IMR-90 (cell line): Measurements from ENCODE around the gene SERPINF2. TPM values are rescaled to one million over a fixed set of nuclear protein-coding genes. Genes with fewer than 3 reads are reported as not detected.

ENCODE experiments used
- ATAC-seq: fragments of 200-7000 bp; cut with Tn5 transposase; 2 replicates; pipeline ENCODE4 v1.9.1; 2020; ENCODE audit warnings: low read depth, mild to moderate bottlenecking, moderate library complexity
- BruUV-seq: library from RNA; stranded (reverse); fragments of 400-500 nt; replicated peaks from 2 replicates; lab custom pipeline; 2021; lab: Mats Ljungman, UMichigan
- CTCF ChIA-PET: fragments of 300-600 bp; formaldehyde crosslinking; extraction: SDS; loops from one replicate; lab custom pipeline; 2021; ENCODE audit warnings: antibody characterized with exemption; lab: Yijun Ruan, JAX
- POLR2A ChIA-PET: fragments of 300-600 bp; sonication (Branson Sonifier 250); formaldehyde crosslinking; loops from one replicate; lab custom pipeline; 2022; ENCODE audit warnings: antibody characterized with exemption; ENCODE audit not compliant: unreplicated experiment; lab: Charles Lee
- DNase-seq: peaks from one replicate; pipeline ENCODE4 v3.0.0; 2013
- H2AFZ ChIP-seq: replicated peaks from 2 replicates; pipeline ENCODE3; 2013; ENCODE audit warnings: low read length, mild to moderate bottlenecking; ENCODE audit not compliant: poor library complexity
- H2AK5ac ChIP-seq: 2 replicates; pipeline ENCODE4 v1.6.1; 2013; ENCODE audit warnings: low read depth, low read length, inconsistent platforms
- H2AK9ac ChIP-seq: replicated peaks from 2 replicates; pipeline ENCODE3; 2013; ENCODE audit warnings: mild to moderate bottlenecking, low read depth, low read length, moderate library complexity; ENCODE audit not compliant: poor library complexity
- H2BK120ac ChIP-seq: 2 replicates; pipeline ENCODE4 v1.6.1; 2013; ENCODE audit warnings: low read depth, low read length, inconsistent platforms
- H2BK15ac ChIP-seq: 3 replicates; pipeline ENCODE4 v1.6.1; 2013; ENCODE audit warnings: low read depth, low read length, inconsistent platforms
- H2BK20ac ChIP-seq: 2 replicates; pipeline ENCODE4 v1.6.1; 2013; ENCODE audit warnings: low read depth, mild to moderate bottlenecking, inconsistent platforms, low read length, moderate library complexity
- H2BK5ac ChIP-seq: 2 replicates; pipeline ENCODE4 v1.6.1; 2013; ENCODE audit warnings: mild to moderate bottlenecking, low read depth, low read length, inconsistent platforms; ENCODE audit not compliant: poor library complexity, severe bottlenecking
- H3K14ac ChIP-seq: replicated peaks from 2 replicates; pipeline ENCODE4 v1.6.1; 2013; ENCODE audit warnings: low read depth, low read length, inconsistent platforms
- H3K18ac ChIP-seq: 2 replicates; pipeline ENCODE4 v1.6.1; 2013; ENCODE audit warnings: low read depth, low read length, control low read depth
- H3K23ac ChIP-seq: 2 replicates; pipeline ENCODE4 v1.6.1; 2013; ENCODE audit warnings: low read depth, low read length, inconsistent platforms
- H3K27ac ChIP-seq: 2 replicates; pipeline ENCODE4 v1.5.1; 2013; ENCODE audit warnings: mild to moderate bottlenecking, control low read depth, low read length; ENCODE audit not compliant: insufficient read depth
- H3K27me3 ChIP-seq: 2 replicates; pipeline ENCODE4 v1.6.1; 2013; ENCODE audit warnings: low read length; ENCODE audit not compliant: control insufficient read depth, insufficient read depth
- H3K36me3 ChIP-seq: 2 replicates; pipeline ENCODE4 v1.6.1; 2013; ENCODE audit warnings: low read length, mixed read lengths; ENCODE audit not compliant: control insufficient read depth, insufficient read depth
- H3K4ac ChIP-seq: 2 replicates; pipeline ENCODE4 v1.6.1; 2013; ENCODE audit warnings: low read depth, low read length, inconsistent platforms
- H3K4me1 ChIP-seq: 2 replicates; pipeline ENCODE4 v1.6.1; 2013; ENCODE audit warnings: low read length, mixed read lengths; ENCODE audit not compliant: control insufficient read depth, insufficient read depth
- H3K4me2 ChIP-seq: 2 replicates; pipeline ENCODE4 v1.6.1; 2013; ENCODE audit warnings: low read depth, mild to moderate bottlenecking, control low read depth, low read length, moderate library complexity
- H3K4me3 ChIP-seq: 2 replicates; pipeline ENCODE4 v1.5.1; 2013; ENCODE audit warnings: low read depth, mild to moderate bottlenecking, control low read depth, low read length, moderate library complexity; ENCODE audit not compliant: insufficient read depth
- H3K56ac ChIP-seq: 2 replicates; pipeline ENCODE4 v1.6.1; 2013; ENCODE audit warnings: low read length, inconsistent platforms; ENCODE audit not compliant: insufficient read depth; ENCODE audit errors: extremely low read depth
- H3K79me1 ChIP-seq, 2 experiments: 2 replicates each; pipeline ENCODE4 v1.6.1; 2013; ENCODE audit warnings: low read length in 2 of 2, inconsistent platforms in 1 of 2, low read depth in 1 of 2
- H3K9ac ChIP-seq: 2 replicates; pipeline ENCODE4 v1.6.1; 2013; ENCODE audit warnings: low read depth, low read length, control low read depth
- H3K9me1 ChIP-seq: 2 replicates; pipeline ENCODE4 v1.6.1; 2013; ENCODE audit warnings: low read length, inconsistent platforms; ENCODE audit not compliant: insufficient read depth
- H3K9me3 ChIP-seq: 2 replicates; pipeline ENCODE4 v1.6.1; 2013; ENCODE audit warnings: low read length; ENCODE audit not compliant: control insufficient read depth, insufficient read depth
- H4K20me1 ChIP-seq: 2 replicates; pipeline ENCODE4 v1.6.1; 2013; ENCODE audit warnings: low read length, inconsistent platforms; ENCODE audit not compliant: insufficient read depth
- H4K5ac ChIP-seq: 2 replicates; pipeline ENCODE4 v1.6.1; 2013; ENCODE audit warnings: mild to moderate bottlenecking, low read depth, low read length, control low read depth
- H4K8ac ChIP-seq, 2 experiments: 2 replicates each; pipeline ENCODE4 v1.6.1; 2013; ENCODE audit warnings: low read depth in 2 of 2, low read length in 2 of 2, control low read depth in 1 of 2, inconsistent platforms in 1 of 2
- H4K91ac ChIP-seq: 2 replicates; pipeline ENCODE4 v1.6.1; 2013; ENCODE audit warnings: low read depth, low read length, inconsistent platforms; ENCODE audit not compliant: insufficient read depth
- BHLHE40 ChIP-seq: fragments of 150-350 bp; IDR thresholded peaks from 2 replicates; pipeline ENCODE4 v1.6.1; 2016; ENCODE audit warnings: mild to moderate bottlenecking, low read depth, low read length
- CEBPB ChIP-seq: IDR thresholded peaks from 2 replicates; pipeline ENCODE4 v1.6.1; 2012; ENCODE audit warnings: low read depth, low read length, improper control_type of control experiment
- CHD1 ChIP-seq: IDR thresholded peaks from 2 replicates; pipeline ENCODE4 v1.6.1; 2012; ENCODE audit warnings: low read depth, low read length, improper control_type of control experiment
- FOS ChIP-seq: fragments of 150-350 bp; IDR thresholded peaks from 2 replicates; pipeline ENCODE4 v1.6.1; 2016; ENCODE audit warnings: low read depth, low read length
- MAFK ChIP-seq: IDR thresholded peaks from 2 replicates; pipeline ENCODE4 v1.6.1; 2012; ENCODE audit warnings: low read depth, low read length, improper control_type of control experiment
- MXI1 ChIP-seq: IDR thresholded peaks from 2 replicates; pipeline ENCODE4 v1.6.1; 2012; ENCODE audit warnings: low read depth, mild to moderate bottlenecking, low read length, moderate library complexity, borderline replicate concordance
- SMC3 ChIP-seq: fragments of 150-350 bp; IDR thresholded peaks from 2 replicates; pipeline ENCODE4 v1.6.1; 2016; ENCODE audit warnings: low read depth, mild to moderate bottlenecking, antibody characterized with exemption, low read length, moderate library complexity
- WGBS, 2 experiments: methylation state at CpG; one replicate each; pipeline versions ENCODE4 v1.1.5 to v1.1.7; 2013; ENCODE audit warnings: missing lambda C conversion rate in 2 of 2; ENCODE audit not compliant: insufficient read length in 1 of 2; ENCODE audit errors: extremely low coverage in 2 of 2; 5-methylcytosine and 5-hydroxymethylcytosine counted together
- dilution Hi-C: fragments of 300-500 bp; cut with HindIII; formaldehyde crosslinking; loops from one replicate; pipeline ENCODE4 v1.14.3; 2018; ENCODE audit warnings: low sequenced_read_pairs; ENCODE audit not compliant: unreplicated experiment
- in situ Hi-C: fragments of 300-500 bp; cut with MboI; formaldehyde crosslinking; loops from 3 replicates; pipeline ENCODE4 v1.14.3; 2019; ENCODE audit warnings: low sequenced_read_pairs, inconsistent platforms, mixed read lengths
- intact Hi-C: fragments of 100-400 bp; cut with micrococcal nuclease; formaldehyde crosslinking; loops from 2 replicates; pipeline ENCODE4 v1.10.0; 2022
- polyA plus RNA-seq, 3 experiments: library from polyadenylated mRNA; depleted of rRNA; stranded (reverse); fragments of >200 nt; gene quantifications; 2 replicates each; pipeline ENCODE4 v1.2.3, GENCODE V29; 2012; ENCODE audit warnings: low replicate concordance in 1 of 3
- total RNA-seq: library from RNA; depleted of rRNA; stranded (reverse); fragments of >200 nt; gene quantifications from 2 replicates; pipeline ENCODE4 v1.2.3, GENCODE V29; 2012
- TF ChIP-seq, protein P1 (sequence below): conservative IDR thresholded peaks from 2 replicates; pipeline ENCODE4 v1.5.1; 2012; ENCODE audit warnings: mild to moderate bottlenecking, low read depth, low read length, improper control_type of control experiment

SERPINF2 gene
- total and polyA plus RNA-seq, 2 of the 4 experiments (the other 2 are of a cell fraction) = not detected

DNA sequence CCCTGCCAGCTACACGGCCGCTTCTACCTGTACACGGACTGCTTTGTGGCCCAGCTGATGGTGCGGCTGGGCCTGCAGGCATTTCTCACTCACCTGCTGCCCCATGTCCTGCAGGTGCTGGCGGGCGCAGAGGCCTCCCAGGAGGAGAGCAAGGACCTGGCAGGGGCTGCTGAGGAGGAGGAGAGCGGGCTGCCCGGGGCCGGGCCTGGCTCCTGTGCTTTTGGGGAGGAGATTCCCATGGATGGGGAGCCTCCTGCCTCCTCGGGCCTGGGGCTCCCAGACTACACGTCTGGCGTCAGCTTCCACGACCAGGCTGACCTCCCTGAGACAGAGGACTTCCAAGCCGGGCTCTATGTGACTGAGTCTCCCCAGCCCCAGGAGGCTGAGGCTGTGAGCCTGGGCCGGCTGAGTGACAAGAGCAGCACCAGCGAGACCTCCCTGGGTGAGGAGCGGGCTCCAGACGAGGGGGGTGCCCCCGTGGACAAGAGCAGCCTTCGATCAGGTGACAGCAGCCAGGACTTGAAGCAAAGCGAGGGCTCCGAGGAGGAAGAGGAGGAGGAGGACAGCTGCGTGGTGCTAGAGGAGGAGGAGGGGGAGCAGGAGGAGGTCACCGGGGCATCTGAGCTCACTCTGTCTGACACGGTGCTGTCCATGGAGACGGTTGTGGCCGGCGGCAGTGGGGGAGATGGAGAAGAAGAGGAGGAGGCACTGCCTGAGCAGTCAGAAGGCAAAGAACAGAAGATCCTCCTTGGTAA lies 14.6 kb upstream of the SERPINF2 start (continued):
- no peak for TF ChIP-seq CHD1

- no peak for ATAC-seq
- Histone ChIP-seq H2BK5ac (no peak overlapping the region), H2AFZ (no peak overlapping the region), H2AK5ac (no peak overlapping the region), H3K36me3 (peaks cover 34% of the 10 kb centered on the region; the same call in 1 of the 2 replicates), H2BK15ac (no peak overlapping the region), H4K91ac (no peak overlapping the region), H3K56ac (no peak overlapping the region), H3K14ac (no peak overlapping the region), H3K9me3 (no peaks in the 10 kb centered on the region), H3K27ac (no peak overlapping the region), H3K27me3 (no peaks in the 10 kb centered on the region), H3K4ac (no peak overlapping the region), H4K8ac (no peak overlapping the region), H2BK20ac (no peak overlapping the region), H2BK120ac (no peak overlapping the region), H3K4me2 (no peak overlapping the region), H4K20me1 (no peaks in the 10 kb centered on the region), H3K23ac (no peak overlapping the region), H3K18ac (no peak overlapping the region), H3K79me1 (peaks cover 10 to 26% of the 10 kb centered on the region in 2 experiments), H3K9ac (no peak overlapping the region), H3K9me1 (peaks cover 7% of the 10 kb centered on the region), H3K4me3 (no peak overlapping the region), H3K4me1 (peaks cover 5% of the 10 kb centered on the region), H2AK9ac (no peak overlapping the region), H4K5ac (no peak overlapping the region)
- BruUV-seq = no TSS peak
- CTCF ChIA-PET = no interaction called here
- TF ChIP-seq BHLHE40 (no peak), MXI1 (no peak), MAFK (no peak), CHD1 (no peak), CEBPB (no peak), FOS (no peak), SMC3 (no peak)
- TF ChIP-seq, protein P1, sequence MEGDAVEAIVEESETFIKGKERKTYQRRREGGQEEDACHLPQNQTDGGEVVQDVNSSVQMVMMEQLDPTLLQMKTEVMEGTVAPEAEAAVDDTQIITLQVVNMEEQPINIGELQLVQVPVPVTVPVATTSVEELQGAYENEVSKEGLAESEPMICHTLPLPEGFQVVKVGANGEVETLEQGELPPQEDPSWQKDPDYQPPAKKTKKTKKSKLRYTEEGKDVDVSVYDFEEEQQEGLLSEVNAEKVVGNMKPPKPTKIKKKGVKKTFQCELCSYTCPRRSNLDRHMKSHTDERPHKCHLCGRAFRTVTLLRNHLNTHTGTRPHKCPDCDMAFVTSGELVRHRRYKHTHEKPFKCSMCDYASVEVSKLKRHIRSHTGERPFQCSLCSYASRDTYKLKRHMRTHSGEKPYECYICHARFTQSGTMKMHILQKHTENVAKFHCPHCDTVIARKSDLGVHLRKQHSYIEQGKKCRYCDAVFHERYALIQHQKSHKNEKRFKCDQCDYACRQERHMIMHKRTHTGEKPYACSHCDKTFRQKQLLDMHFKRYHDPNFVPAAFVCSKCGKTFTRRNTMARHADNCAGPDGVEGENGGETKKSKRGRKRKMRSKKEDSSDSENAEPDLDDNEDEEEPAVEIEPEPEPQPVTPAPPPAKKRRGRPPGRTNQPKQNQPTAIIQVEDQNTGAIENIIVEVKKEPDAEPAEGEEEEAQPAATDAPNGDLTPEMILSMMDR = no peak
- intact Hi-C loops = no loop called here
- dilution Hi-C loops = no loop called here
- WGBS, 2 experiments = 72% methylated on average over 5 of the region's 15 CpGs; no CpG with 5 or more reads in 1 of the 2 experiments
- POLR2A ChIA-PET = no interaction called here
- in situ Hi-C loops = no loop called here
- no peak for DNase-seq
Measured at GRCh38 chr17:1729966-1730325, 12.7 kb upstream of the SERPINF2 start.
